GM21528 (cell line): Measurements from ENCODE around the gene SLFN12L.

Experiments used
- ATAC-seq: cut with Tn5 transposase; IDR thresholded peaks from one replicate; pipeline ENCODE4 v1.9.1; 2021; ENCODE audit warnings: mild to moderate bottlenecking, moderate library complexity; ENCODE audit not compliant: unreplicated experiment, low FRiP score

Gene SLFN12L

GRCh38 chr17:35433075-35433894, 104.2 kb downstream of the SLFN12L start:
- ATAC-seq: no peak

GRCh38 chr17:35432176-35433074, 105.1 kb downstream of the SLFN12L start, which contains the start of gene SLFN12:
Gene SLFN12 (minus strand): TSS chr17:35432500. CDS start chr17:35423028, 9,472 bp downstream.
- ATAC-seq: peak; percentile 88

- no peak for ATAC-seq
Observed at GRCh38 chr17:35429702-35430101, 107.8 kb downstream of the SLFN12L start.

GRCh38 chr17:35428229-35428628, 109.2 kb downstream of the SLFN12L start:
- ATAC-seq: no peak

- ATAC-seq: no peak
Observed at GRCh38 chr17:35423761-35424160, 113.7 kb downstream of the SLFN12L start.
